Left ventricle myocardium inferior (tissue), 1 donor: ENCODE measurements around the gene GNAT2. TPM values are rescaled to one million over a fixed set of nuclear protein-coding genes. Genes with fewer than 3 reads are reported as not detected.

Source experiments
- DNase-seq: peaks from one replicate; pipeline ENCODE4 v3.0.0-alpha.2; 2020
- H3K27ac ChIP-seq: fragments of 200-600 bp; replicated peaks from 2 replicates; pipeline ENCODE4 v1.8.0; 2021
- H3K27me3 ChIP-seq: fragments of 200-600 bp; 2 replicates; pipeline ENCODE4 v1.8.0; 2021; ENCODE audit warnings: low read depth
- H3K36me3 ChIP-seq: fragments of 200-600 bp; 2 replicates; pipeline ENCODE4 v1.8.0; 2021
- H3K4me1 ChIP-seq: fragments of 200-600 bp; 2 replicates; pipeline ENCODE4 v1.8.0; 2021
- H3K4me3 ChIP-seq: fragments of 200-600 bp; 2 replicates; pipeline ENCODE4 v1.8.0; 2021; ENCODE audit warnings: mild to moderate bottlenecking, moderate library complexity
- H3K9me3 ChIP-seq: fragments of 200-600 bp; replicated peaks from 2 replicates; pipeline ENCODE4 v1.8.0; 2021
- intact Hi-C: fragments of 100-400 bp; cut with micrococcal nuclease; formaldehyde crosslinking; loops from one replicate; pipeline ENCODE4 v1.11.0; 2022
- total RNA-seq: library from RNA; stranded (reverse); fragmentation: NEBNext Ultra II Directional; extraction: Animal tissue kit (Norgen Biotek cat#: 25700); gene quantifications from one replicate; pipeline ENCODE4 v1.2.1, GENCODE V29; 2021
- TF ChIP-seq, protein P1 (sequence below): fragments of 200-600 bp; IDR thresholded peaks from 2 replicates; pipeline ENCODE4 v1.8.0; 2021; ENCODE audit warnings: antibody characterized with exemption, mild to moderate bottlenecking, borderline replicate concordance
- donor health status: DM: no; HTN: yes; CAD: no; lungs with severe emphysema.

GNAT2 gene
- total RNA-seq, 1 donor from 2014 or later = not detected

GRCh38 chr1:109582021-109582420, 37.4 kb downstream of the GNAT2 start:
- intact Hi-C loops = no loop called here
- TF ChIP-seq, protein P1, sequence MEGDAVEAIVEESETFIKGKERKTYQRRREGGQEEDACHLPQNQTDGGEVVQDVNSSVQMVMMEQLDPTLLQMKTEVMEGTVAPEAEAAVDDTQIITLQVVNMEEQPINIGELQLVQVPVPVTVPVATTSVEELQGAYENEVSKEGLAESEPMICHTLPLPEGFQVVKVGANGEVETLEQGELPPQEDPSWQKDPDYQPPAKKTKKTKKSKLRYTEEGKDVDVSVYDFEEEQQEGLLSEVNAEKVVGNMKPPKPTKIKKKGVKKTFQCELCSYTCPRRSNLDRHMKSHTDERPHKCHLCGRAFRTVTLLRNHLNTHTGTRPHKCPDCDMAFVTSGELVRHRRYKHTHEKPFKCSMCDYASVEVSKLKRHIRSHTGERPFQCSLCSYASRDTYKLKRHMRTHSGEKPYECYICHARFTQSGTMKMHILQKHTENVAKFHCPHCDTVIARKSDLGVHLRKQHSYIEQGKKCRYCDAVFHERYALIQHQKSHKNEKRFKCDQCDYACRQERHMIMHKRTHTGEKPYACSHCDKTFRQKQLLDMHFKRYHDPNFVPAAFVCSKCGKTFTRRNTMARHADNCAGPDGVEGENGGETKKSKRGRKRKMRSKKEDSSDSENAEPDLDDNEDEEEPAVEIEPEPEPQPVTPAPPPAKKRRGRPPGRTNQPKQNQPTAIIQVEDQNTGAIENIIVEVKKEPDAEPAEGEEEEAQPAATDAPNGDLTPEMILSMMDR = no peak
- Histone ChIP-seq H3K4me3 (no peak overlapping the region), H3K9me3 (no peaks in the 10 kb centered on the region), H3K27ac (no peak overlapping the region), H3K27me3 (no peaks in the 10 kb centered on the region), H3K4me1 (peaks cover 18% of the 10 kb centered on the region), H3K36me3 (peaks cover 76% of the 10 kb centered on the region)
- no peak for DNase-seq

GRCh38 chr1:109579491-109579890, 39.9 kb downstream of the GNAT2 start:
- H3K4me3 ChIP-seq = no peak overlapping the region
- no peak overlapping the region for H3K27ac ChIP-seq
- no peak for DNase-seq
- no peaks in the 10 kb centered on the region for H3K9me3 ChIP-seq
- no peaks in the 10 kb centered on the region for H3K27me3 ChIP-seq
- intact Hi-C loops = no loop called here
- peaks cover 18% of the 10 kb centered on the region for H3K4me1 ChIP-seq
- TF ChIP-seq, protein P1 = no peak
- peaks cover 64% of the 10 kb centered on the region for H3K36me3 ChIP-seq

- Histone ChIP-seq H3K36me3 (peaks cover 59% of the 10 kb centered on the region), H3K27me3 (no peaks in the 10 kb centered on the region), H3K9me3 (no peaks in the 10 kb centered on the region), H3K4me3 (no peak overlapping the region), H3K4me1 (peaks cover 22% of the 10 kb centered on the region), H3K27ac (no peak overlapping the region)
- DNase-seq = no peak
- intact Hi-C loops = no loop called here
- TF ChIP-seq, protein P1 = no peak
These were observed 40.4 kb downstream of the GNAT2 start for GRCh38 chr1:109578947-109579443.

- H3K36me3 ChIP-seq = peaks cover 19% of the 10 kb centered on the region
- H3K4me1 ChIP-seq = peaks cover 63% of the 10 kb centered on the region
- no peaks in the 10 kb centered on the region for H3K9me3 ChIP-seq
- H3K27me3 ChIP-seq = no peaks in the 10 kb centered on the region
- H3K4me3 ChIP-seq = no peak overlapping the region
- TF ChIP-seq, protein P1 = no peak
- intact Hi-C loops = no loop called here
- DNase-seq = no peak
- H3K27ac ChIP-seq = peak overlapping the region; percentile 16
These were observed 45.6 kb downstream of the GNAT2 start for GRCh38 chr1:109573785-109574184.

DNA sequence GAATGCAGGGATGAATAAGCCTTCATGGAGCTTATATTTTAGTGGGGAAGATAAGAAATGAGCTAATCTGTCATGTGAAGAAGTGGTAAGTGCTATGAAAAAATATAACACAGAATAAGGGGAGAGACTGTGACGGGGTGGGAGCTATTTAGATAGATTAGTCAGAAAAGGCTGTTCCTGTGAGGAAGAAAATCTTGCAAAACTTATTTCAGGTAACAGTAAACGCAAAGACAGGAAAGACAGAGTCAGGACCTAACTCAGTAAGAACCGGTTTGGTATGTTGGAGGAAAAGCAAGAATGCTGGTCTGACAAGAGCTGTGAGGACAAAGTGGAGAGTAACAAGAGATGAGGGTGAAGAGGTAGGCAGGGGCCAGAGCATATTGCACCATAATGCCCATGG, 49.0 kb downstream of the GNAT2 start:
- TF ChIP-seq, protein P1 = no peak
- peaks cover 88% of the 10 kb centered on the region for H3K4me1 ChIP-seq
- H3K27me3 ChIP-seq = no peaks in the 10 kb centered on the region
- no peaks in the 10 kb centered on the region for H3K36me3 ChIP-seq
- no peaks in the 10 kb centered on the region for H3K9me3 ChIP-seq
- H3K27ac ChIP-seq = peak overlapping the region; percentile 64
- intact Hi-C loops = no loop called here
- H3K4me3 ChIP-seq = no peak overlapping the region
- DNase-seq = no peak
